Stimulated activated CD4-positive, alpha-beta T cell treated with anti-CD3 and anti-CD28 coated beads, Interleukin-4, amount 100 ng/mL, for 48 hours (primary cell): ENCODE data around the gene MAD1L1.
"Not testable (repeated sequence)": the region's sequence is repeated elsewhere in the genome, so short reads cannot be mapped to it uniquely, and the experiment has no call there.

Experiments used
- DNase-seq, 2 donors: peaks; one replicate each; pipeline ENCODE4 v3.0.0-alpha.2; 2020; ENCODE audit warnings: low read depth in 2 of 2

MAD1L1 gene

GRCh38 chr7:1987591-1988532 lies 244.9 kb downstream of the MAD1L1 start:
- DNase-seq: no peak

GRCh38 chr7:1987084-1987535 lies 245.6 kb downstream of the MAD1L1 start:
- DNase-seq: no peak

GRCh38 chr7:1986366-1987083 lies 246.2 kb downstream of the MAD1L1 start:
- DNase-seq: no peak

GRCh38 chr7:1985936-1986335 lies 246.8 kb downstream of the MAD1L1 start:
- no peak for DNase-seq

- DNase-seq: no peak
Observed at GRCh38 chr7:1985042-1985441, 247.7 kb downstream of the MAD1L1 start.

GRCh38 chr7:1981878-1982230 lies 250.9 kb downstream of the MAD1L1 start:
- DNase-seq: no peak

GRCh38 chr7:1981201-1981877 lies 251.4 kb downstream of the MAD1L1 start:
- no peak for DNase-seq

- DNase-seq: no peak
Observed at GRCh38 chr7:1979591-1980560, 252.9 kb downstream of the MAD1L1 start.

GRCh38 chr7:1978656-1979590 lies 253.8 kb downstream of the MAD1L1 start:
- DNase-seq: no peak

GRCh38 chr7:1977876-1978441 lies 254.8 kb downstream of the MAD1L1 start:
- no peak for DNase-seq

- DNase-seq: no peak
Observed at GRCh38 chr7:1977059-1977875, 255.5 kb downstream of the MAD1L1 start.

- not testable (repeated sequence) for DNase-seq
Observed at GRCh38 chr7:1976521-1976920, 256.2 kb downstream of the MAD1L1 start.

- DNase-seq: no peak
Observed at GRCh38 chr7:1975581-1975980, 257.2 kb downstream of the MAD1L1 start.

- DNase-seq: no peak
Observed at GRCh38 chr7:1975179-1975578, 257.6 kb downstream of the MAD1L1 start.

- DNase-seq: no peak
Observed at GRCh38 chr7:1974290-1975101, 258.2 kb downstream of the MAD1L1 start.

- no peak for DNase-seq
Observed at GRCh38 chr7:1973321-1974251, 259.2 kb downstream of the MAD1L1 start.

GRCh38 chr7:1972744-1973143 lies 260.0 kb downstream of the MAD1L1 start:
- DNase-seq: no peak
